Prostate gland (tissue), 2 donors: ENCODE data around the gene JAKMIP2.

Experiments
- CTCF ChIP-seq, 4 experiments: fragments of 200-600 bp in 2 of 4; fragments of 450-650 bp in 2 of 4; sonication (generic) in 2 of 4; IDR thresholded peaks; 1 replicate in 3 of 4; 2 replicates in 1 of 4; pipeline ENCODE4 v1.5.1; 2016 to 2019; ENCODE audit warnings: antibody characterized with exemption in 4 of 4, mild to moderate bottlenecking in 2 of 4, moderate library complexity in 2 of 4
- POLR2A ChIP-seq: fragments of 450-650 bp; IDR thresholded peaks from one replicate; pipeline ENCODE4 v1.6.1; 2016; ENCODE audit warnings: antibody characterized with exemption, mild to moderate bottlenecking

- TF ChIP-seq POLR2A (no peak), CTCF (IDR thresholded peaks at IDR 0.05) (no peak)
These were observed 73.8 kb downstream of the JAKMIP2 start for GRCh38 chr5:147708708-147709107.
